ENCODE measurements around the gene ANAPC16.
A peak's percentile ranks its signal among the peaks of the same experiment; 100 is the strongest.
"Not testable (repeated sequence)": the region's sequence is repeated elsewhere in the genome, so short reads cannot be mapped to it uniquely, and the experiment has no call there.

ANAPC16 gene

GRCh38 chr10:72243822-72244437 lies 28.1 kb downstream of the ANAPC16 start:
- H3K36me3 Mint-ChIP-seq (ENCODE audit: low read depth) = no peaks in the 10 kb centered on the region
- H3K27me3 Mint-ChIP-seq = no peaks in the 10 kb centered on the region
- peaks cover 78% of the 10 kb centered on the region for H3K4me1 Mint-ChIP-seq (ENCODE audit: low read depth)
- peak overlapping the region; percentile 84 for H3K27ac Mint-ChIP-seq
- H3K4me3 Mint-ChIP-seq = no peak overlapping the region
- DNase-seq = no peak
- no peaks in the 10 kb centered on the region for H3K9me3 Mint-ChIP-seq

DNA sequence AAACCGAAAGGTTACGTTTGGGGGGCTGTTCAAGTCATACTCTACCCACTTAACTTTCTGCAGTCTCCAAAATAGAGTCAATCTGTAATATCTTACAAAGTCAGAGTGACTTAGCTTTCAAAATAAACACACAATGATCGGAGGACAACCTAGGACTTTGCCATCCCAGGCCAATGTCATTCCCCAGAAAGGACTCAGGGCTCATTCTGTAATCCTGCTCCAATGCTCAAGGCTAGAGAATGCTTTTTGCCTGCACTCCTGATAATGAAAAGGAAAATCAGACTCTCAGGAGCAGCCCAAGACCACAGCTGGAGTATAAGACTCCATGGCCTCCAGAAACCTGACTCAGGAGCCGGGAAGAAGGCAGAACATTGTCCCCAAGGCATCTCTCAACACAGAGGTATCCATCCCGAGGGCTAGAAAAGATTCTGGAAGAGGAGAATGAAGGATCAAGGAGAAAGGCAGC lies 28.8 kb downstream of the ANAPC16 start:
- peaks cover 78% of the 10 kb centered on the region for H3K4me1 Mint-ChIP-seq (ENCODE audit: low read depth)
- H3K36me3 Mint-ChIP-seq (ENCODE audit: low read depth) = no peaks in the 10 kb centered on the region
- DNase-seq = no peak
- no peaks in the 10 kb centered on the region for H3K9me3 Mint-ChIP-seq
- no peak overlapping the region for H3K4me3 Mint-ChIP-seq
- no peaks in the 10 kb centered on the region for H3K27me3 Mint-ChIP-seq
- H3K27ac Mint-ChIP-seq = peak overlapping the region; percentile 84

DNA sequence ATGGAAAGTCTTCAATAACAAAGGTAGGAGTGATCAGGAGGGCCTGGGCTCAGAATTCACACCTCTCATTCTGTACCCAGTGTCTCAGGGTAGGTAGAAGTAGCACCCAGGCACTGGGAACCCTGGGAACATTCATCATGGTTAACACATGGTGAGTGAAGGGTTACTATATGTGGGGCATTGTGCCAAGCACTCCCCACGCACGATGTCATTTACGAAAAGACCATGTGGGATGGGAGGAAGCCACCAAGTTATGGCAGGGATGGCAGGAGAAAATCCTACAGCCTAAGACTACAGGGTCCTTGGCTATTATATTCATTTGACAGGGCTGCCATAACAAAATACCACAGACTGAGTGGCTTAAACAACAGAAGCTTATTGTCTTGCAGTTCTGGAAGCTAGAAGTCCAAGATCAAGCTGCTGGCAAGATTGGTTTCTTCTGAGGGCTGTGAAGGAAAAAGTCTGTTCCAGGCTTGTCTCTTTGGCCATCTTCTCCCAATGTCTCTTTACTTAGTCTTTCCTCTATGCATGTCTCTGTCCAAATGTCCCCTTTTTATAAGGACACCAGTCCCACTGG lies 30.2 kb downstream of the ANAPC16 start:
- no peak for DNase-seq
- H3K27me3 Mint-ChIP-seq = no peaks in the 10 kb centered on the region
- H3K9me3 Mint-ChIP-seq = no peaks in the 10 kb centered on the region
- H3K4me1 Mint-ChIP-seq (ENCODE audit: low read depth) = peaks cover 83% of the 10 kb centered on the region
- H3K36me3 Mint-ChIP-seq (ENCODE audit: low read depth) = no peaks in the 10 kb centered on the region
- H3K27ac Mint-ChIP-seq = peak overlapping the region; percentile 84
- no peak overlapping the region for H3K4me3 Mint-ChIP-seq

GRCh38 chr10:72248468-72249151 lies 32.8 kb downstream of the ANAPC16 start:
- Mint-ChIP-seq H3K4me3 (peak overlapping the region; percentile 76), H3K27me3 (no peaks in the 10 kb centered on the region), H3K9me3 (no peaks in the 10 kb centered on the region), H3K36me3 (ENCODE audit: low read depth) (no peaks in the 10 kb centered on the region), H3K27ac (peak overlapping the region; percentile 93), H3K4me1 (ENCODE audit: low read depth) (peaks cover 82% of the 10 kb centered on the region)
- DNase-seq = peak; percentile 75

GRCh38 chr10:72249176-72249862 lies 33.5 kb downstream of the ANAPC16 start:
- Mint-ChIP-seq H3K4me1 (ENCODE audit: low read depth) (peaks cover 79% of the 10 kb centered on the region), H3K4me3 (peak overlapping the region; percentile 76), H3K27ac (peak overlapping the region; percentile 93)
- not testable (repeated sequence) for DNase-seq; H3K9me3 Mint-ChIP-seq; H3K27me3 Mint-ChIP-seq; H3K36me3 Mint-ChIP-seq (ENCODE audit: low read depth)

GRCh38 chr10:72250666-72251065 lies 34.9 kb downstream of the ANAPC16 start:
- Mint-ChIP-seq H3K4me1 (ENCODE audit: low read depth) (peaks cover 79% of the 10 kb centered on the region), H3K36me3 (ENCODE audit: low read depth) (no peaks in the 10 kb centered on the region), H3K27me3 (no peaks in the 10 kb centered on the region), H3K9me3 (no peaks in the 10 kb centered on the region), H3K4me3 (peak overlapping the region; percentile 27), H3K27ac (peak overlapping the region; percentile 78)
- no peak for DNase-seq

DNA sequence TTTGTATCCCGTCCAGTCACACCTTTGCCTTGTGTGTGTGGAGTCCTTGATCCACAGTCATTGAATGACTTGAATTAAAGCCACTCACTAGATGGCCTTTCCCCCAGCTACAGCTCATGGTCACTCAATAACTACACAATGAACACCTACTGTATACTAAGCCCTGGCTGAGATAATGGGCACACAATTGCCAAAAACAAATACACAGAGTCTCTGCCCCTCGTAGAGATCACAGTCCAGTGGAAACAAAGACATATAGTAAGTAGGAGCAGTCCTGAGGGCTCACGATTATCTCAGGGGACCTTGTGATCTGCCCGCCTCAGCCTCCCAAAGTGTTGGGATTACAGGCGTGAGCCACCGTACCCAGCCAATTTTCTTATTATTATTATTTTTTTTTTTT lies 35.8 kb downstream of the ANAPC16 start:
- no peak for DNase-seq
- Mint-ChIP-seq H3K4me3 (no peak overlapping the region), H3K27ac (peak overlapping the region; percentile 82), H3K4me1 (ENCODE audit: low read depth) (peaks cover 76% of the 10 kb centered on the region), H3K36me3 (ENCODE audit: low read depth) (no peaks in the 10 kb centered on the region), H3K27me3 (no peaks in the 10 kb centered on the region), H3K9me3 (no peaks in the 10 kb centered on the region)

DNA sequence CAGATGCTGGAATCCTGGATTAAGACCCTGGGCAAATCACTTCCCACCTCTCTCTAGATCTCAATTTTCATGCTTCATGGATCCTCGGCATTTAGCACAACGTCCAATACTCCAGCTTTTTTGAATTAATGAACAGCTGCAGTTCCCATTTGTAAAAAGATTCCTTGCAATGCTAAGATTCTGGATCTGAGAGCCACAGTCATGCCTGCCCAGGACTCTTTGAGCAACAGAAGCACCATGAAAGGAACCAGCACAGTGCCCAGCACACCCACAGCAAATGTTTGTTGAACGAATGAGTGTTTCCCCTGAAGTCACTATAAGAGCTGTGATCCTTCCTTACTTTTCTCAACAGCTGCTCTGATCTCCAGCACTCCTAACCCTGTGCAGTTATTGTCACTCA lies 37.2 kb downstream of the ANAPC16 start:
- no peaks in the 10 kb centered on the region for H3K9me3 Mint-ChIP-seq
- no peak for DNase-seq
- H3K36me3 Mint-ChIP-seq (ENCODE audit: low read depth) = no peaks in the 10 kb centered on the region
- no peaks in the 10 kb centered on the region for H3K27me3 Mint-ChIP-seq
- peak overlapping the region; percentile 83 for H3K27ac Mint-ChIP-seq
- peaks cover 74% of the 10 kb centered on the region for H3K4me1 Mint-ChIP-seq (ENCODE audit: low read depth)
- H3K4me3 Mint-ChIP-seq = no peak overlapping the region

- H3K36me3 Mint-ChIP-seq (ENCODE audit: low read depth) = no peaks in the 10 kb centered on the region
- no peak overlapping the region for H3K4me3 Mint-ChIP-seq
- H3K9me3 Mint-ChIP-seq = no peaks in the 10 kb centered on the region
- H3K4me1 Mint-ChIP-seq (ENCODE audit: low read depth) = peaks cover 70% of the 10 kb centered on the region
- H3K27me3 Mint-ChIP-seq = no peaks in the 10 kb centered on the region
- no peak for DNase-seq
- H3K27ac Mint-ChIP-seq = peak overlapping the region; percentile 83
Measured at GRCh38 chr10:72253578-72253977, 37.8 kb downstream of the ANAPC16 start.

DNA sequence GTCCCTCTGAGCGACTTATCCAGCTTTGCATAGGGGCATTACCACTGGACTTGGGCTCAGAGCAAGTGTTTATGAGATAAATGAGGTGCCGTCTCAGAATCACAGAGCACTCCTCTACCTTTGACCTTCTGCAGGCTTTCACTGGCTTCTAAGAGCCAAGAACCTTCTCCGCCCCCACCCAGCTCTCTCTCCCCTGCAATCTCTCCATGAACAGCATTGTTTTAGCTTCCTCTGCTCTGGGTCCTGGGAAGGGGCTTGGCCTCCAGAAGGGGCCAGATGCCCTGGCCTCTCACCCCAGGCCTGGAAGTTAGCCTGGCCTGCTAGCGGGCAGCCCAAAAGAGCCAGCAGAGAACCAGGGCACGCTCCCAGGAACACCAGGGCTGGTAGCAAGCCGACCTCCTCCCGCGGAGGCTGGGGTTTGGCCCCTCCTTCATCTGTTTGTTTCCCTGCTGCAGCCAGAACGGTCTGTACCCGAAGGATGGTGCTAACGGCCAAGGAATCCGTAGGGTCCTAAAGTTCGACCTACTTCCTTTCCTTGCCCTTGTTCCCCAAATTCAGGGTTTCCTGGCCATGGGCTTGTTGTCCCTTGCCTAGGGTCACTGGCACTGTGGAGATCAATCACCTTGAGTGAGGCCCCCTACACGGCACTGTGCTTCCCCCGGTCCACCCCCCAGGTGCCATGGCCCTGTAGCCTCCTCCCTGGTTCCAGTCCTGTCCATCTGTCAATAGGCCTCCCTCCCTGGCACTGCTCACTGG lies 39.2 kb downstream of the ANAPC16 start:
- H3K4me1 Mint-ChIP-seq (ENCODE audit: low read depth) = peaks cover 73% of the 10 kb centered on the region
- peak; percentile 65 for DNase-seq
- no peaks in the 10 kb centered on the region for H3K36me3 Mint-ChIP-seq (ENCODE audit: low read depth)
- peak overlapping the region; percentile 92 for H3K27ac Mint-ChIP-seq
- H3K27me3 Mint-ChIP-seq = no peaks in the 10 kb centered on the region
- H3K4me3 Mint-ChIP-seq = peak overlapping the region; percentile 59
- H3K9me3 Mint-ChIP-seq = no peaks in the 10 kb centered on the region

- Mint-ChIP-seq H3K27me3 (no peaks in the 10 kb centered on the region), H3K9me3 (no peaks in the 10 kb centered on the region), H3K4me3 (no peak overlapping the region), H3K4me1 (ENCODE audit: low read depth) (peaks cover 75% of the 10 kb centered on the region), H3K27ac (peak overlapping the region; percentile 63), H3K36me3 (ENCODE audit: low read depth) (no peaks in the 10 kb centered on the region)
- DNase-seq = no peak
Measured at GRCh38 chr10:72255977-72256729, 40.3 kb downstream of the ANAPC16 start.

DNA sequence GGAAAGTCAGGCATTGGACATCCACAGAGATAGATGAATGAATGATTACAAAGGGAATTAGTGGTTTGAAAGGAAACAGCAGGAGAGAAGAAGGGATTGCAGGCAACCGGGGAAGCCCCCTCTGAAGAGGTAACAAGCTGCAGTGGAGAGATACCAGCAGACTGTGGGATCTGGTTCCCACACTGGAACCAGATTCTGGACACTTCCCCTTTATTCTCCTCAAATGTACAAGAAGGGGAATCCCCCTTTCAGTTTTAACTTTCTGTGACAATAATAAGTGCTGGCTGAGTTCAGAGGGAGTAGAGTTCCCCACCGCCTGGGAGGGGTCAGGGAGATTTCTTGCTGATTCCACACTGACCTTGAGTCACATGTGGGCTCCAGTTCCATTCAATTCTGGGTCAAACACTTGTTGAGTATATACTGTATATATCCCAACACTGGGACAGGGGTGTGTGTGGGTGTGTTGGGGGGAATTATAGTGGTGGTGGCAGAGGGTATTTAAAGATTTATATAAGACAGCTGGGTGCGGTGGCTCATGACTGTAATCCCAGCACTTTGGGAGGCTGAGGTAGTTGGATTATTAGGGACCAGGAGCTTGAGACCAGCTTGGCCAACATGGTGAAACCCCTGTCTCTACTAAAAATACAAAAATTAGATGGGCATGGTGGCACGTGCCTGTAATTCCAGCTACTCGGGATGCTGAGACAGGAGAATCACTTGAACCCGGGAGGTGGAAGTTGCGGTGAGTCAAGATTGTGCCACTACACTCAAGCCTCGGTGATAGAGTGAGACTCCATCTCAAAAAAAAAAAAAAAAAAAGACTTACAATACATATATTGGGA lies 41.5 kb downstream of the ANAPC16 start:
- Mint-ChIP-seq H3K4me3 (no peak overlapping the region), H3K27me3 (no peaks in the 10 kb centered on the region), H3K4me1 (ENCODE audit: low read depth) (peaks cover 75% of the 10 kb centered on the region), H3K36me3 (ENCODE audit: low read depth) (no peaks in the 10 kb centered on the region), H3K9me3 (no peaks in the 10 kb centered on the region), H3K27ac (peak overlapping the region; percentile 76)
- DNase-seq = no peak

GRCh38 chr10:72258617-72259016 lies 42.8 kb downstream of the ANAPC16 start:
- no peak for DNase-seq
- H3K4me1 Mint-ChIP-seq (ENCODE audit: low read depth) = peaks cover 68% of the 10 kb centered on the region
- H3K27ac Mint-ChIP-seq = peak overlapping the region; percentile 66
- H3K27me3 Mint-ChIP-seq = no peaks in the 10 kb centered on the region
- H3K4me3 Mint-ChIP-seq = no peak overlapping the region
- H3K36me3 Mint-ChIP-seq (ENCODE audit: low read depth) = no peaks in the 10 kb centered on the region
- no peaks in the 10 kb centered on the region for H3K9me3 Mint-ChIP-seq
